Fibroblast of gingiva (primary cell): Measurements from ENCODE around the gene DVL1.
"Not testable (repeated sequence)": the region's sequence is repeated elsewhere in the genome, so short reads cannot be mapped to it uniquely, and the experiment has no call there.

Experiments used
- DNase-seq: peaks from one replicate; pipeline ENCODE4 v3.0.0-alpha.2; 2011; ENCODE audit warnings: low read depth

The DVL1 gene

DNA sequence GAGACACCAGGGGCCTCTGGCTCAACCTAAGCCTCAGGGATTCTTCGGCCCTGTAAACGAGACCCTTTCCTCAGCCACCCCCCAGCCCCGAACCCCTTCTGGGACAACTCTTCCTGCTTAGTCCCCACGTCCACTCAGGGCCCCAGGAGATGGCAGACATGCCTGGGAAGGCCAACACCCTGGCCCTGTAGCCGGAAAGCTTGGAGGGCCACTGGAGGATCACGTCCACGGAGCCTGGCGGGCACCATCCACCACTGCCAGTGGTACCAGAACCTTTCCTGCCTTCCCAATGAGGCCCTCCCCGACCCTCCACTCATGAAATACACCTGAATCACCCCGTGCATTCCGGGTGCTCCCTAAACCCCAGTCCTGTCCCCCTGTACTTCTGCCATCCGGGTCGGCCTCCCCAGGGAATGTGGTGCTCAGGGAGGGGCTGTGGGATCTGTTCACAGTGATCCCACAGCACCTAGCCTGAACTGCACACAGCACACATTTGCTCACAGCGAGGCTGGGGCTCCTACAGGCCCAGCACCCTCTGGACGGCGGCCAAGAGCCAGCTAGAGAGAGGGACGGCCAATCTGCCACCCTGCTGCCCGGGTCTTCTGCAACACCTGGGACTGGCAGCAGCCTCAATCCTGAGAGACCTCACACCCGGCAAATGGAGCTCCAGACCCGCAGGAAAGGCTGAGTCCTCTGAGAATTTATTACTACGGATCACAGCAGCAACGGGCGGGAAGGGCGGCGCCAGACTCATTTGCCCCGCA, 24.0 kb upstream of the DVL1 start:
- DNase-seq = no peak

DNA sequence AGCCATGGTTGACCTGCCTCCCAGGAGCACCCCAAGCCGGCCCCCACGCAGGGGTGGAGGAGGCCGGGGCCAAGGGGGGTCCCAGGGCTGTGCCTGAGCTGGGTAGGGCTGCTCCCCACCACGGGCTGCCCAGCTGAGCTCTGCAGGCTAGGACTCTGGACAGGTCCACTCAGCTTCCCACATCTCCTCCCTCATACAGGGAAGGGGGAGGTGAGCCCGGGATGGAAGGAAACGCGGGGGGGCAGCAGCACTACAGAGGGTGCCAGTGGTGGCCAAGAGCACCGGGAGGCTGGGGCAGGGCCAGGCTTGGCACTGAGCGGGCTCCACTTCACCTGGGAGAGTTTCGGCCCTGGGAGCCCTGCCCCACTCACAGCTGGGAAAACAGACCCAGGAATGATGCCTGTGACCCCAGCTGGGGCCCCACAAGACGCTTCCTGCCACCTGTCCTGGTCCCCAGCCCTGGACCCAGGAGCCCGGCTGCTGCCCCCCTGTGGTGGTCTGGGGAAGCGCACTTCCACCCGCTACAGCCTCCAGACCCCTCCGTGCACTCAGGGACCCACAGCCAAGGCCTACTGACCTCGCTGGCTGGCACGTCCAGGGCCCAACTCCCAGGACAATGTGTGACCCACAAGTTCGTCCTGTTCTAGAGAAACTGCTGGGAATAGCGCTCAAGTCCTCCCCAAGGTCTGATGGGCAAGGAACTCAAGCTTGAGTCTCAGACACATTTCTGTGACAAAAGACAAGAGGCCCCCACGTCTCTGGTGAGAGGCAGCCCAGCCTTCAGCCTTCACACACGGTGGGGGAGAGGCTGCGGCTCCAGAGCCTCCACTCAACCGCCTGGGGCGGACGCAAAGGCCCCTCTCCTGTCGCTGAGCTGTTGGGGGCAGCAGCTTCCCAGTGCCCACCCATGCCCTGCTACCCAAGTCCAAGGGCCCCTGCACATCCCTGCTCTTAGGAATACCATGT, 22.8 kb upstream of the DVL1 start:
- DNase-seq = no peak

DNA sequence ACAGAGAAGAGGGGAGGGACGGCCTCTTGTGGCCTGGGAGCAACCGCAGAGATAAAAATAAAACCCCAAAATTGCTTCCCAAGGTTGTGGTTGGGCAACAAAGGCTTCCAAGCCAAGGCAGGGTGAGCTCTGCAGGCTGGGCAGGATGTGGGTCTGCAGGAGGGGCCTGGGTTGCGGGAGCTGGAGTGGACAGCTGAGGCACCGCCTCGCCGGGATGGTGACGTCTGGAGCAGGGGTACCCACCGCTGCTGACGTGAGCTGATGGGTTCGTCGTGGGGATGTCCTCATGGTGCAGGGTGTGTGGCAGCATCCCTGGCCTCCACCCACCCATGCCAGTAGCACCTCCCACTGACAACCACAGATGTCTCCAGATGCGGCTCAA, 22.1 kb upstream of the DVL1 start:
- peak; percentile 32 for DNase-seq

DNA sequence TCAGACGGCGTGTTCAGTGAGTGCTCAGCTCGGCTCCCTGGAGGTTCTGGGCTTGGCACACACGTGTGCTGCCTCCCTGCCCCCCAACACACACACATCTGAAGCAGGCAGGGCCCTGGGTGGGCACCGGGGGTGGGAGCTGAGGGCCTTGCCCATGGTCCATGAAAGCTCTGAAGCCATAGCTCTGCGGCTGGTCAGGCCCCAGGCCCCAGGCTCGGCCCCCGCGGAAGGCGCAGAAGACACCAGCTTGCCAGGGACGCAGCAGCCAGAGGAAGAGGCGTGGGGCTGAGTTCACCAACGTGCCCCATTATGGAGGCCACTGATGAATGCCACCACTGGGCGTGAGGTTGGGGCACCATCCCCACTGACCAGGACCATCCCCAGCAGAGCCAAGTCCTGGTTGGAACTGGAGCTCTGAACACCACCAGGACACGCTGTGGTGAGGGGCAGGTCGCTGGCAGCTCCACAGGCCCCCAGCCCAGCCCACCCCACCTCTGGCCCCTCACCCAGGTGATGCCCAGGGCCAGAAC, 21.6 kb upstream of the DVL1 start:
- DNase-seq = no peak

DNA sequence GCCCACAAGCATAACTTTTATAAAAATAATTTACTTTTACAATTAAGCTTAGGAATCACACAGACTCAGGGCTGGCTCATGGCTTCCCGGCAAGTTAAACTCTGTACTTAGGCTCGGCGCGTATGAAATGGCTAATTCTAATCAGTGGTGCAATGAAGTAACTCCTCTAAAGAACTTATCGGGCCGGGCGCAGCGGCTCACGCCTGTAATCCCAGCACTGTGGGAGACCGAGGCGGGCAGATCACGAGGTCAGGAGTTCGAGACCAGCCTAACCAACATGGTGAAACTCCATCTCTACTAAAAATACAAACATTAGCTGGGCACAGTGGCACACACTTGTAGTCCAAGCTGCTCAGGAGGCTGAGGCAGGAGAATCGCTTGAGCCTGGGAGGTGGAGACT, 20.9 kb upstream of the DVL1 start:
- not testable (repeated sequence) for DNase-seq

DNA sequence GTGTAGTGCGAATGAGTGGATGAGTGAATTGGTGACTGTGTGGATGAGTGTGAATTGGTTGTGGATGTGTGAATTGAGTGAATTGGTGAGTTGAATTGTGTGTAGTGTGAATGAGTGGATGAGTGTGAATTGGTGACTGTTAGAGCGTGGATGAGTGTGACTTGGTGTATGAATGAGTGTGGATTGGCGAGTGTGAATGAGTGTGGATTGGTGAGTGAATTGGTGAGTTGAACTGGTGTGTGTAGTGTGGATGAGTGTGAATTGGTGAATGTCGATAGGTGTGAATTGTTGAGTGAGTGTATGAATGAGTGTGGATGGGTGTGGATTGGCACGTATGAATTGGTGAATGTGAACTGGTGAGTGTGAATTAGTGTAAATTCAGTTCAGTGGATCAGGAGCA, 18.1 kb upstream of the DVL1 start:
- no peak for DNase-seq

DNA sequence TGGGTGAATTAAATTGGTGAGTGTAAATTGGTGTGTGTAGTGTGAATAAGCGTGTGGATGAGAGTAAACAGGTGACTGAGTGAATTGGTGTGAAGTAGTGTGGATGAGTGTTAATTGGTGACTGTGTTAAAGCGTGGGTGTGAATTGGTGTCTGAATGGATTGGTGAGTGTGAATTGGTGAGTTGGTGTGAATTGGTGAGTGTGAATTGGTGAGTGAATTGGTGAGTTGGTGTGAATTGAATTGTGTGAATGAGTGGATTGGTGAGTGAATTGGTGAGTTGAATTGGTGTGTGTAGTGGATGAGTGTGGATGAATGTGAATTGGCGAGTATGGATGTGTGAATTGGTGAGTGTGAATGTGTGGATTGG, 17.5 kb upstream of the DVL1 start:
- DNase-seq = no peak

DNA sequence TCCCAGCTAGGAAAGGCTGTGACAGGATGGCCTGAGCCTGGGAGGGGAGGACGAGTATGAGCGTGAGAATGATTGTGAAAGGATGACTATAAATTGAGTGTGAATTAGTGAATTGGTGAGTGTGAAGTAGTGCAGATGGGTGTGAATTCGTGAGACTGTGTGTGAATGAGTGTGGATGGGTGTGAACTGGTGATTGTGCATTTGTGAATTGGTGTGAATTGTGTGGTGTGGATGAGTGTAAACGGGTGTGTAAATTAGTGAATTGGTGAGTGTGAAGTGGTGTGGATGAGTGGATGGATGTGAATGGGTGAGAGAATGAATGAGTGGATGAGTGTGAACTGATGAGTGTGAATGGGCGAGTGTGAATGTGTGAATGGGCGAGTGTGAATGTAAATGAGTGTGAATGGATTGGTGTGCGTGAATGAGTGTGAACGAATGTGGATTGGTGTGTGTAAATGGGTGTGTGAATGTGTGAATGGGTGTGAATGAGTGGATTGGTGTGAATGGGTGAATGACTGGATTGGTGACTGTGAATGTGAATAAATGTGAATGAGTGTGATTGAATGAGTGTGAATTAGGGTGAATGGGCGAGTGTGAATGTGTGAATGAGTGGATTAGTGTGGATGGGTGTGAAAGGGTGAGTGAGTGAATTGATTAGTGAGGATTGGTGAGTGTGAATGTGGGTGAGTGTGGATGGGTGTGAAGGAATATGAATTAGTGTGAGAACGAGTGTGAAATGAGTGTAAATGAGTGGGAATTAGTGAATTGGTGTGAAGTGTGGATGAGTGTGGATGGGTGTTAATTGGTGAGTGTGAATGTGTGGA, 16.9 kb upstream of the DVL1 start:
- no peak for DNase-seq

DNA sequence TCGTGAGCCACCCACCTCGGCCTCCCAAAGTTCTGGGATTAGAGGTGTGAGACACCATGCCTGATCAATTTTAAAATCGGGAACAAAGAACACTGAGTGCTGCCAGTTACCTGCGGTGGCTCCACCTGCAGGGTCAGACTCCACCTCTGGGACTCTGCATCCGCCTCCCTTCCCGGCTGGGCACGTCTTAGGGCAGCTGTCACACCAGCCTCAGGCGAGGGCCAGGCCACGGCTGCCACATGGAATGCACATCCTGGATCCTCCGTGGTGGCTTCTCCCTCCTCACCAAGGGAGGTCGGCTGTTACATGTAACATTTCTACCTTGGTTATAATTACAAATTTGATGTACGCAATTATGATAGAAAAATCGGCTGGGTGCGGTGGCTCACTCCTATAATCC, 15.0 kb upstream of the DVL1 start:
- no peak for DNase-seq

DNA sequence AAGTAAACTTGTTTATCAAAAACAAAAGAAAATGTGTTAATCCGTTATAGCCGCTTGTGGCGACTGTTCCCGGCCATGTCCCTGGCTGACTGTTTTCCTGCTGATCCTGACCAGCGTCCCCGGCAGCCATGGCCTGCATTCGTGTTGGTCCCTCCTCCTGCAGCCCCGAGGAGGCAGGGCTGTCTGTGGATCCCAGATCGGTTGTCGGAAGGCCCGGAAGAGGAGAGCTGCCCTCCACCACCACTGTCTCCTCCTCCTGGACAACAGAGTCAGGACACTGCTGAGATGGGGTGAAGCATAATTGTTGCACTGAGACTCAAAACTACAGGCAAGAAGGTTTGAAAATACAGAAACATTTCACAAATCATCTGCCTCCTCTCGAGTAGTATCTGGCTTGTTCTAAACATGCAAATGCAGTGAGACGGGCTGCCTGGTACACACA, 12.8 kb upstream of the DVL1 start:
- DNase-seq = peak; percentile 88

DNA sequence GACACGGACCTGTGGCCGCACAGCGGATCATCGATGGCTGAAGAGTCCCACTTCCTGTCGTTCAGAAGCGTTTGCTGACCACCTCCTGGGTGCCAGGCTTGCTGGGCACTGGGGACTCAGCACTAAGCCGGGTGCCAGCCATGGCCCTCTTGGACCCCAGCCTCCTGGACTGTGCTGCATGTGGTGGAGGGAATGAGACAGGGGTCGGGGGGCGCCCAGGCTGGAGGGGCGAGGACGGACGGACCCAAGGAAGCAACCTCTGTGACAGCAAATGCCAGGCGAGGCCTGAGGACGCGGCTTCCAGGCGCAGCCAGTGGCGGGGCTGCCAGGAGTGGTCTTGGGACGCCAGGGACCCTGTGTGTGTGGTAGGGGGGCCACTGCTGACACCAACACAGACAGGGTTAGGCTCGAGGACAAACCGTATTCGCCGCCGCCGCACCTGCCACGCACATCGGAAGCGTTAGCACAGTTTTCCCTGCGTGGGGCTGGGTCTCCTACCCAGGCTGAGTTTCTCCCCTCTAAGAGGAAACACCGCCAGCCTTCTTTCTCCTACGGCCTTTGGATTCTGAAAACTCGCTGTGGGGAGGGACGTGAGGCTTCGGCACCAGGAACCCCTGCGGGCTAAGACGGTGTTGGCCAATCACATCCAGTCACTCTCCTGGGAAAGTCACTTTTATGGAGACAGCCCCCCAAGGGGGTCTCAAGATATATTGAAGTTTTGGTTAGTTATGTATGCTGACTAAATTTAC, 12.2 kb upstream of the DVL1 start:
- DNase-seq = no peak

DNA sequence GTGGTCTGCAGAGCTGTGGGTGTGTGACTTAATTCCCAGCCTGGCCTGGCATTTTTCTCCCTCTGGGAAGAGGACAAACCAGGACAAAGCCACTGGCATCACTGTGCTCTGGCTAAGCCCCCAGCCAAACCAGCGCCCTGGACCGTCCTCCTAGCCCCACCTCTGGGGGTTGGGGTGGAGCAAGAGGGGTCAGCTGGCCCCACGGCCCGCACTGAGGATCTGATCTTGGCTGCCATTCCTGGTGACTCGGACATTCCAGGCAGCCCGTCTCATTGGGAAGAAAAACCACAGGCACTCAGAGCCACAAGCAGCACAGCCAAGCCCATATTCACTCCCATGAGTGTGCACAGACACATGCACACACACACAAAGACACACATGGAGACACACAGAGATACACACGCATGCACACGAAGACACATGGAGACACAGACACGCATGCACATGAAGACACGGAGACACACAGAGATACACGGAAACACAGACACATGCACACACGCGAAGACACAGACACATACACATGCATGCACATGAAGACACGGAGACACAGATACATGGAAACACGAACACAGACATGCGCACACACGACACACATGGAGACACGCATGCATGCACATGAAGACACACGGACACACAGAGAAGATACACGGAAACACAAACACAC, 11.4 kb upstream of the DVL1 start:
- DNase-seq = peak; percentile 95

DNA sequence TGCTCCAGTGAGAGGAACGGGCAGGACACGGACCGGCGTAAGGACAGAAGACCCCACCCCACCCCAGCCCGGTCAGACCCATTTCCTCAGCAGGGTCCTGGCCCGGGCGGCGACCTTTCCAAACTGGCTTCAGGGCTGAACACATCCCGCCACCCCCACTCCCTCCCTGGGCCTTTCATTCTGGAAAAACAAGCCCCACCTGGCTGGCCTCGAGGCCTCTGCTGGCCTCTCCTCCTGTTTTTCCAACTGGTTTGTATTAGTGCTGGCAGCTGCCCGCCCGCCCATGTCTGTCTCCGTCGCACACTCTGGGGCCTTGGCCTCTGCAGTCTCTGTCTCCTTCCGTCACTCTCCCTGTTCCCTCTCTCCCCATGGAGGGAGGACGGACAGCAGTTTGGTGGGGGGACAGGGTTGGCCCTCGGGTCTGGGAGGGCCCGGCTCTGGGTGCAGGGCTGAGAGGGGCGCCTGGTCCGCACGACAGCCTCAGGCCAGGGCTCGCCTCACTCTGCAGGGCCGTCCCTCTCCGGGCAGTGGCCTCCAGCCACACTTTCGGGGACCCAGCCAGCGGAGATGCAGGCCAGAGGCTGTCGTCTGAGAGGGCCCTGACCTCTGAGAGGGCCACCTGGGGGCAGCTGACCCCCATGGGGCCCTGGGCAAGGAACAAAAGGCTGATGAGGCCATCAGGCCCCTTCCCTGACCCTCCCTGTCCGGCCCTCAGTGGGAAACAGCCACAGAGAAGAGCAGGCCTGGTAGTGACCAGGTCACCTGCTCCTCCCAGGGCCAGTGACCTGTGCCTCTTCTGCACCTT, 10.6 kb upstream of the DVL1 start:
- peak; percentile 88 for DNase-seq

DNA sequence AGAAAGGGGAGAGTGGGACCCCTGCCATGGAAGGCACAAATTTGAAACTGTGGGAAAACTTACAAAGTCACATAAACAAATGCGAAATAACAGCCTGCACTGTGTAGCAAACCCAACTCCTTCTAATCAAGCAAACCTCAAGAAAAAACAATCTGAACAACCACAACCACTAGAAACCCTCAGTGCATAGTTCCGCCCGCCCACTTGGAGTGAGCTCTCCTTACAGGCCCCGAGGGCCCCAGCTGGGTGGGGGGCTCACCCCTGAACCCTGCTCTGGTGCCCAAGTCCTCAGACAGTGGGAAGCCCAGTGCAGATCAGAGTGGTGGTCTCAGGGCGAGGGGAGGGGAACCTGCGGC, 10.1 kb upstream of the DVL1 start:
- DNase-seq = peak; percentile 85

DNA sequence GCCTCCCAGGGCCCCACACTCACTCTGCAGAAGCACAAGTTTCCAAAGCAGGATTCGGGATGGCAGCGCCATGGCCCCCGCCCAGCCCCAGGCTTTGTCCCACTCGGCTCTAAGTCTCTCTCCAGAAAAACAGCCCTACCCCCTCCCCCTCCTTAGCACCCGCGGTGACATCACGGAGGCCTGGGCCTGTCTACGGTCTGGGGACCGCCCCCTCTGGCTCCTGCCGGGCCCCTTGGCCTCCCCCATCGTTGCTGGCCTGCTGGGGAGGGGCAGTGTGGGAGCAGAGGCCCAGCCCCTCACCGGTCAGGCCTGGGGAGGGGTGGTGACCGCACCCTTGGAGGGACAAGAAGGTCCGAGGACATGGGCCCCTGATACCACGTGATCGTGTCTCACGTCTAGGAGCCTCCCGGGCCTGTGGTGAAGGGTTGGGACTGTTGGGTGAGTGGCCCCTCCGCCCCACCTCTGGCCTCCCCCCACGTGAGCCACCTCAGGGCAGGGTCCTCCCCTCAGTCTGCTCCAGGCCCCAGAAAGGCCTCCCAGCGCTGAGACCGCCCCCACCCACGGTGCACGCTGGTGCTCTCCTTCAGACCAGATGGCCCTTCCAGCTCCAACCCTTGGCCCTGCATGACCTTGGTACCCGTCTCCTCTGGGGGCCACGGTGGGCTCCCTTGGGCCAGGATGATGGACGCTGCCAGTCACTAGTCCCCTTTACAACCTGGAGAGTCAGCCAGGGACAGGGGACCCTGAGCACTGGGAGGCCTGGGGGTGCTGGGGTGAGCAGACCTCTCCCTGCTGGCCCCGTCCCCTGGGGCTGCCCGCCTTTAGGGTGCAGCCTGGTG, 9.4 kb upstream of the DVL1 start, which contains the start of gene MXRA8:
TSS of gene MXRA8 (minus strand) at position 123 of the 839 bp plus-strand sequence. CDS start at position 72, 51 bp downstream.
- peak; percentile 94 for DNase-seq

DNA sequence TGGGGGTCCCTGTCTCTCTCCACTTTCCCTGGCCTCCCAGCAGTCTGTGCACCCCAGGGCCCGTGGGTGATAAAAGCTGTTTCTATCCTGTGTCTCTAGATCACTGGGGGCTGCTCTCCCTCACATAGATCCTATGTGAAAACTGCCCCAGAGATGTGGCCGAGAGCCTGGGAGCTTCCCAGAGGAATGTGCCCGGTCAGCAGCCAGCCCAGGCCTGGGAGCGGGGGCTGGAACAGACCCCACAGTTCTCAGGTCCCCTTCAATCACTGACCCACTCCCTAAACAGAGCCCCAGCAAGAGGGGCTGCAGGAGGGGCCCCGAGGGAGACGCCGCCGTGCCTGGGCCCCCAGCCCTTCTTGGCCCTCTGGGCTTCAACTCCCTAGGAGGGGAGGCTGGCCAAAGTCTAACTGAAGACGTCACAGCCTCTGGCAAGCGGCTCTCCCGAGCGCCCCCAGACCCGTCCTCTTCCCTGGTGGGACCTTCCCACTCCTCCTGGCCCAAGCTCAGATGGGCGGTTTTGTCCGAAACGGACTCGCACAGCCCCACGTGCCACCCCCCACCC, 8.7 kb upstream of the DVL1 start:
- no peak for DNase-seq

DNA sequence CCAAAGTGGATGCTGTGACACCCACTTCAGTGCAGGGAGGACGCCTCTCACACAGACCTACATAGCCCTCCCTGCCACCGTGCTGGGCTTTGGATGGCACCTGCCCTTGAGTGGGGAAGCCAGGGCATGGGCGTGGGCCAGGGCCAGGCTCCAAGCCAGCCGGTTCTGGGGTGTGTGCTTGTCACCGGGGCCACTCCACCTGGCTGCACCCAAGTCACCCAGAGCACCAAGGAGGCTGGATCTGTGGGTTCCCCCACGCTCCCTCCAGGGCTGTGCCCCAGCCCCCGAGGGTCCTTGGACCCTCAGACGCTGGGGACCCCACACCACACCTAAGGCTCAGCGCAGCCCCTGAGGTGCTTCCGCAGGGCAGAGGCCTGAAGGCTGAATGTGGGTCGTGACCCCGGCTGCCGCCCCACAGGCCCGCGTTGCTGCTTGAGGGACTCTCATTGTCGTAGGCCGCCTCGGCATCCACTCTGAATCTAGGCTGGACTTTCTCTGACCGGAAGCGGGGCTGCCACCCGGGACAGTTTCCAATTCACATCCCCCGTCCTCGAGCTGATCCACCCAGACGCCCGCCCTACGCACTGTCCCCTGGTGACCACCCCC, 7.7 kb upstream of the DVL1 start:
- DNase-seq = no peak

DNA sequence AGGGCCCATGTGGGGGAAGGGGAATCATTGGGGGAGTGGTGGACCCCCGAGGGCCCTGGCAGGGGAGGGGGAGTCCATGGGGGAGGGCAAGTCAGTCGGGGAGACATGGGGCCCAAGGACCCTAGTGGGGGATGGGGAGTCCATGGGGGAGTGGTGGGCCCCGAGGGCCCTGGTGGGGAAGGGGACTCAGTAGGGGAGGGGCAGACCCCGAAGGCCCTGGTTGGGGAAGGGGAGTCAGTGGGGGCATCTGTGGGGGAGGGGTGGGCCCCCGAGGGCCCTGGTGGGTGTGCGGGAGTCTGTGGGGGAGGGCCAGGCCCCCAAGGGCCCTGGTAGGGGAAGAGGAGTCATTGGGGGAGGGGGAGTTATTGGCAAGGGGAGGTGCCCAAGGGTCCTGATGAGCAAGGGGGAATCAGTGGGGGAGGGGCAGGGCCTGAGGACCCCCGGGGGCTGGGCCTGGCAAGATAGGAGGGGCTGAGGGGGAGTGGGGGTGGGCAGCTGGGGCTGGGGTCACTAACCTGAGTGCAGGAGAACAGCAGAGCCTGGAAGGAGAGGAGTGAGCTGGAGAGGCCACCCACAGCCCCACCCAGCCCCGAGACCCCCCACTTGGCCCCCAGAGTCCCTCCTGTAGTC, 7.1 kb upstream of the DVL1 start:
- DNase-seq = no peak
